Adrenal gland (tissue), 5 donors: Measurements from ENCODE around the gene B4GALNT3.

Experiments
- CTCF ChIP-seq, 6 experiments: fragments of 450-650 bp in 4 of 6; fragments of 200-600 bp in 2 of 6; sonication (generic) in 1 of 6; IDR thresholded peaks; 1 replicate in 5 of 6; 2 replicates in 1 of 6; pipeline versions ENCODE4 v1.5.1 to v1.8.0; 2016 to 2021; ENCODE audit warnings: antibody characterized with exemption in 6 of 6, mild to moderate bottlenecking in 2 of 6, moderate library complexity in 1 of 6
- POLR2A ChIP-seq, 2 donors: fragments of 450-650 bp; IDR thresholded peaks; one replicate each; pipeline ENCODE4 v1.6.1; 2017; ENCODE audit warnings: antibody characterized with exemption in 2 of 2, mild to moderate bottlenecking in 2 of 2, moderate library complexity in 1 of 2
- donor health status: DM: no; HTN: no; CAD: no.

DNA sequence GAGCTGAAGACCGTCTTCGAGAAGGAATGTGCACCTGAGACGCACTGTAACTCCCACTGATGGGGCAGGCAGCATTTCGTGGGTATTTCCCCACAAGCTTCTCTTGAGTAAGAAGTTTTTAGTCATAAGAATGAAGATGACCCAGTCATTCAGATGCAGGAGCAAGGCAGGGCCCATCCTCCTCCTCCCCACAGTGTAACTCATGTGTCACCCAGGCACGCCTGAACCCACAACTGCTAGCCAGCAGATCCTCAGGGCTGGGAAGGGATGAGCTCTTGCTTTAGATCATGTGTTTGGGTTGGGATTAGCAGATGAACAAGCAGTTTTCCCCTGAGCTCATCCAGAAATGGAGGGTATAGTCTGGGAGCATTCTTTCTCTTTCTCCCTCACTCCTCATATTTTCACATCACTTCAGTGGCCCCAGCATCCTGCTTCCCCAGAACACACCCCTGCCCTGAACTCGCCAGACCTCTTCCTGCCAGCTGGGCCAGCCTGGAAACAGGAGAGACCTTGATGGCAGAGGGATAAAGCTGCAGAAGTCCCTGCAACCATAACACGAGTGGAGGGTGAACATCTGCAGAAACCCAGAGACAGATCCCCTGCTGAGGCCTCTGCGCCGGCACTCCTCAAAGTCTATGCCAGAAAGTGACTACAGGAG is 73.3 kb downstream of the B4GALNT3 start:
- no peak for TF ChIP-seq CTCF (IDR thresholded peaks at IDR 0.05)
- no peak for TF ChIP-seq POLR2A (IDR thresholded peaks at IDR 0.05)
